ENCODE data around the gene NQO1. TPM values are rescaled to one million over a fixed set of nuclear protein-coding genes. Genes with fewer than 3 reads are reported as not detected.
A peak's percentile ranks its signal among the peaks of the same experiment; 100 is the strongest.

Gene NQO1
- total RNA-seq, 3 donors from 2014 or later (not counting 1 experiment from before 2014, with no cell fraction given), result 4.0 to 4.8 (median 4.5) TPM

DNA sequence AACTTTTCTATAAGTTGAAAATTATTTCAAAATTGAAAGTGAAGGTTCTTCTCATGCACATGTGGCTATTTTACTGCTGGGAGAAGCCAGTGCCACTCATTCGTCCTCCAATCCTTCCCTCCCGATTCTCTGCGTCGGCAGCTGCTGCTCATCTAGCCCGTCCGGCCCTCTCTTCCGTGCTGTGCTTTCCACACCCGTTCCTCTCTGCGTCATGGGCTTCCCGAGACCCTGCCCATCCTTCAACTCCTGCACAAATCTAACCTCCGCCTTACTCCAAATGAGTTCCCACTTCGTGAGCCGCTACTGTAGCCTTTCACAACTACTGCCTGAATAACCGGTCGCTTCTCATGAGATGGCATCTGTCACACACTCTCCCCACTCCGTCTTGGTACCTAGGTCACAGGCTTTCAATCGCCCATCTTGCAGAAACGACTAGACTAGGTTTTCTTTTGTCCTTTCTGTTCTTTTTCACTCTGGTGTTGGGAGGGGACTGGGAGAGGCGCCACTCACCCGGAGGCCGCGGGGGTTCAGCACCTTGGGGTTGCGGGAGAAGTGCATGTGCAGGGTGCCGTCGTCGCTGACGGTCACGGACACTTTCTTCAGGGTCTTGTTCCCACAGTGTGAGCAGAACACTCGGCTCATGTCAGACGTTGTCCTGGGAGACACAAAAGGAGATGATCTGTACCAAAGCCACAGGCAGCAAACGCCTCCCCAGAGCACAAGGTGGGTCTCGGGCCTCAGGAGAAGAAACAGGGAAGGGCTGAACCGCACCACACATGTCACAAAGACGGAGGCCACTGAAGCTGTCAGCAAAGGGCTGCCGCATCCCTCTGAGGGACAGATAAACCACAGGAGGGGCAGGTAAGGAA, 18.2 kb upstream of the NQO1 start:
- Histone ChIP-seq H3K27ac (ENCODE audit: low read length) (no peak overlapping the region), H3K4me3 (ENCODE audit: low read length) (no peak overlapping the region), H3K4me1 (ENCODE audit: control insufficient read depth, insufficient read depth, low read length) (no peaks in the 10 kb centered on the region), H3K9me3 (ENCODE audit: control insufficient read depth, insufficient read depth, low read length) (no peaks in the 10 kb centered on the region), H3K36me3 (ENCODE audit: control insufficient read depth, insufficient read depth, low read length) (peaks cover 83% of the 10 kb centered on the region), H3K27me3 (ENCODE audit: control insufficient read depth, insufficient read depth, low read length) (no peaks in the 10 kb centered on the region)
- TF ChIP-seq, protein P1, sequence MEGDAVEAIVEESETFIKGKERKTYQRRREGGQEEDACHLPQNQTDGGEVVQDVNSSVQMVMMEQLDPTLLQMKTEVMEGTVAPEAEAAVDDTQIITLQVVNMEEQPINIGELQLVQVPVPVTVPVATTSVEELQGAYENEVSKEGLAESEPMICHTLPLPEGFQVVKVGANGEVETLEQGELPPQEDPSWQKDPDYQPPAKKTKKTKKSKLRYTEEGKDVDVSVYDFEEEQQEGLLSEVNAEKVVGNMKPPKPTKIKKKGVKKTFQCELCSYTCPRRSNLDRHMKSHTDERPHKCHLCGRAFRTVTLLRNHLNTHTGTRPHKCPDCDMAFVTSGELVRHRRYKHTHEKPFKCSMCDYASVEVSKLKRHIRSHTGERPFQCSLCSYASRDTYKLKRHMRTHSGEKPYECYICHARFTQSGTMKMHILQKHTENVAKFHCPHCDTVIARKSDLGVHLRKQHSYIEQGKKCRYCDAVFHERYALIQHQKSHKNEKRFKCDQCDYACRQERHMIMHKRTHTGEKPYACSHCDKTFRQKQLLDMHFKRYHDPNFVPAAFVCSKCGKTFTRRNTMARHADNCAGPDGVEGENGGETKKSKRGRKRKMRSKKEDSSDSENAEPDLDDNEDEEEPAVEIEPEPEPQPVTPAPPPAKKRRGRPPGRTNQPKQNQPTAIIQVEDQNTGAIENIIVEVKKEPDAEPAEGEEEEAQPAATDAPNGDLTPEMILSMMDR (IDR thresholded peaks at IDR 0.05), result no peak
- DNase-seq, result no peak
- Mint-ChIP-seq H3K27ac (peak overlapping the region in 1 of 2 donors; percentile 61), H3K9me3 (no peaks in the 10 kb centered on the region), H3K4me3 (no peak overlapping the region), H3K4me1 (peaks cover 0 to 10% of the 10 kb centered on the region in 2 donors), H3K36me3 (peaks cover 9% of the 10 kb centered on the region), H3K27me3 (ENCODE audit: low read depth in 2 of 2) (no peaks in the 10 kb centered on the region)
- 97% methylated on average over 35 of the region's 35 CpGs for WGBS (ENCODE audit: insufficient coverage)
- no peak for ATAC-seq
- intact Hi-C loops (cut with micrococcal nuclease), result no loop called here

DNA sequence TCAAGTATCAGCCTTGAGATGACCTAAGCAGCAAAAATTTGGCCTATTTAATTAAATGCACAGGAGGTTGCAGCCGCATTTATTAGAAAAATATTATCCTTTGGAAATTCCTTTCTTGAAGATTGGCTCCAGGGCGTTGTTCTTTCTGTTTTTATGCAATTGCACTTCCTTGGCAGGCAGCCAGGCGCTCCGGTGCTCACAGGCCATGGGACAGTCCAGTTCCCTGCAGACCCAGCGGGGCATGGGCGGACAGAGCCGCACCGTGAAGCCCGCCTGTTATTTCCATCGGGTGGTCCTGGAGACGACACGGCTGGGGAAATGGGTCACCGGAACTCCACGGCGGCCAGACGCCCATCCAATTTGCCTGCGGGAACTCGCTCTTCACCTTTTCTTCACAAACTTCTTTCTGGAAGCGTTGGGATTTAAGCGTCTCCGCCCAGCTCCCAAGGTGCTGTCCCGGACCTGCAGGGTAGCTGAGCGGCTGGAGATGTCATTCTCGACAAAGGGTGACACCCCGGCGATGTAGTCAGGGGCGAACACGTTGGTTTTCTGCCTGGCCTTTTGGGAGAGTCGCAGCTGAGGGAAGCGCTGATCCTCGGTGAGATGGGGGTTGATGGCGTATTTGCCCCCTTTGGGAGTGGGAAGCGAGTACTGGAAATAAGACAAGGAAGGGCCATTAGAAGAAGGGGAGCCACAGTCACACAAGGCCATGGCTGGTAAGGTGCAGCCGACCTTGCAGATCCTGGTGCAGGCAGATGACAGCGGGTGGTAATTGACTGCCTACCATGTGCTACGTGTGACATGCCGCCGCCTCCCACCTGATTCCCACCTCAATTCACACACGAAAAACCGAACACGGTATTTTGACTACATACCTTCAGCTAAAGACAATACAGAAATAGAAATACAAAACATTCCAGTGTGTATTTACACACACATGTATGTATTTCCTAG, 15.9 kb upstream of the NQO1 start:
- TF ChIP-seq, protein P1 (IDR thresholded peaks at IDR 0.05), result no peak
- DNase-seq, result no peak
- no peaks in the 10 kb centered on the region for H3K27me3 ChIP-seq (ENCODE audit: control insufficient read depth, insufficient read depth, low read length)
- intact Hi-C loops (cut with micrococcal nuclease), result no loop called here
- H3K9me3 Mint-ChIP-seq, result no peaks in the 10 kb centered on the region
- no peak overlapping the region for H3K4me3 ChIP-seq (ENCODE audit: low read length)
- peaks cover 61% of the 10 kb centered on the region for H3K36me3 ChIP-seq (ENCODE audit: control insufficient read depth, insufficient read depth, low read length)
- H3K27me3 Mint-ChIP-seq (ENCODE audit: low read depth in 2 of 2), result no peaks in the 10 kb centered on the region
- WGBS (ENCODE audit: insufficient coverage), result 96% methylated on average over 41 of the region's 41 CpGs
- peaks cover 9% of the 10 kb centered on the region for H3K36me3 Mint-ChIP-seq
- ATAC-seq, result no peak
- H3K27ac ChIP-seq (ENCODE audit: low read length), result no peak overlapping the region
- no peak overlapping the region for H3K27ac Mint-ChIP-seq
- H3K4me3 Mint-ChIP-seq, result no peak overlapping the region
- peaks cover 0 to 6% of the 10 kb centered on the region in 2 donors for H3K4me1 Mint-ChIP-seq
- H3K9me3 ChIP-seq (ENCODE audit: control insufficient read depth, insufficient read depth, low read length), result no peaks in the 10 kb centered on the region
- H3K4me1 ChIP-seq (ENCODE audit: control insufficient read depth, insufficient read depth, low read length), result no peaks in the 10 kb centered on the region

DNA sequence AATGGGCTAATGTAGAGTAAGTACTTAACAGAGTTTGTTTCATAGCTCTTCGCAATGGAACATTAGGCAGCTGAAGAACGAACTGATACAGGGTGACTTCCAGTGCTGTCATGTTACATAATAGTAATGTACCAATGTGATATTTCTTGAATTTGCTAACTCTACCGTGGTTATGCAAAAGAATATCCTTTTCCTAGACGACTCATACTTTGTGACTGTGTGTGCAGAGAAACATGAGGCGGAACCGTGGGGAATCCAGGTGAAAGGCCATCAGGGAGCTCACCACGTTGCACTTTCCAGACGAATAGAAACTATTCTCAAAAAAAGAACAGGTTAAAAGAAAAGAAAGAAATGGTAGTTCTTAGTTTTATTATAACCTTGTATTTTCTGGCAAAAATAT, 15.2 kb upstream of the NQO1 start:
- Mint-ChIP-seq H3K36me3 (peaks cover 9% of the 10 kb centered on the region), H3K4me1 (peaks cover 0 to 5% of the 10 kb centered on the region in 2 donors), H3K27me3 (ENCODE audit: low read depth in 2 of 2) (no peaks in the 10 kb centered on the region), H3K4me3 (no peak overlapping the region), H3K9me3 (no peaks in the 10 kb centered on the region), H3K27ac (no peak overlapping the region)
- intact Hi-C loops (cut with micrococcal nuclease), result no loop called here
- H3K4me1 ChIP-seq (ENCODE audit: control insufficient read depth, insufficient read depth, low read length), result no peaks in the 10 kb centered on the region
- H3K9me3 ChIP-seq (ENCODE audit: control insufficient read depth, insufficient read depth, low read length), result no peaks in the 10 kb centered on the region
- 84% methylated on average over 8 of the region's 8 CpGs for WGBS (ENCODE audit: insufficient coverage)
- TF ChIP-seq, protein P1 (IDR thresholded peaks at IDR 0.05), result no peak
- H3K4me3 ChIP-seq (ENCODE audit: low read length), result no peak overlapping the region
- ATAC-seq (no peak), DNase-seq (no peak)
- peaks cover 55% of the 10 kb centered on the region for H3K36me3 ChIP-seq (ENCODE audit: control insufficient read depth, insufficient read depth, low read length)
- no peaks in the 10 kb centered on the region for H3K27me3 ChIP-seq (ENCODE audit: control insufficient read depth, insufficient read depth, low read length)
- H3K27ac ChIP-seq (ENCODE audit: low read length), result no peak overlapping the region

All from natural killer cell (primary cell).